Stimulated activated CD4-positive, alpha-beta T cell treated with anti-CD3 and anti-CD28 coated beads, TNF-alpha, amount 100 ng/mL, for 4 hours (primary cell): Measurements from ENCODE around the gene SF1.
"Not testable (repeated sequence)": the region's sequence is repeated elsewhere in the genome, so short reads cannot be mapped to it uniquely, and the experiment has no call there.

Source experiments
- DNase-seq, 3 experiments: peaks; one replicate each; pipeline ENCODE4 v3.0.0-alpha.2; 2020; ENCODE audit warnings: low read depth in 3 of 3

The SF1 gene

GRCh38 chr11:64778473-64779298, at the start of gene SF1:
TSS of gene SF1 (minus strand) at chr11:64778542. CDS start at chr11:64778392, 150 bp downstream.
- peak; percentile 91 to 99 (median 97) for DNase-seq

- DNase-seq, result no peak
Measured at GRCh38 chr11:64827451-64827839, 49.1 kb upstream of the SF1 start.

DNA sequence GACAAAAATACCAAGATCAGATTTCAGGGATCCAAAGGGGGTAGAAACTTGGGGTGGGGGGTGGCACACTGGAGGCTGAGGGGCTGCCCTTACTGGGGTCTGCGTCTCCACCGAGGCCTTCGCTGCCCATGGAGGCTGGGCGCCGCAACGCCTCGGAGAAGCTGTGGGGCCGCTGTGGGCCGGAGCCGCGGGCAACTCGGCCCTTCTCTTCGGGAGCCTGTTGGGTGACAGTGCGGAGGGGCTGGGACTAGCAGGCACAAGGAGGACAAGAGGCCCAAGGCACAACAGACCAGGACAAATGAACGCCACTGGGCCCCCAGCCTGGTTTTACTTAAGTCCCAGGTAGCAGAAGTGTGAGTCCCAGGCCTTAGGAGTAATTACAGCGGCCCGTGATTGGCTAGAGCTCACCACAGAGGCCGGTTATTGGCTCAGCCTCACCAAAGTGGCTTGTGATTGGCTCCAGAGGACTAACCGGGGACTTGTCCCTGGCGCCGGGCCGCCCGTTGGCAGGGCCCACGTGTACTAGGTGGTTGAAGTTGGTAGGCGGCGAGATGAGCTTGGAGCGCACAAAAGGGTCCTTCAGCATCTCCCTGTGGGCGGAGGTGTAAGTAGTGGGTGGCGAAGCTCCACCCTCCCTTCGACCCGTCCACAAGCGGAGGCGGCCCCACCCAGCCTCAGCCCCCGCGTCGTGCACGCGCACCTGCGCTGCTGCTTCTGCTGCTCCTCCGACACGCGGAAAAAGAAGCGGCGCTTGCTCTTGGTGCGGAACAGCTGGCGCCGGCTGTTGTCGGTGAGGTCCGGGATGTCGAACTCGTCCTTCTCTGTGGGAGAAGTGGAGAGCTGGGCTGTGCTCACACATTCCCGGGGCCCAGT, 48.5 kb upstream of the SF1 start:
- no peak for DNase-seq

GRCh38 chr11:64826062-64826461, 47.7 kb upstream of the SF1 start:
- no peak for DNase-seq

- DNase-seq, result no peak
Measured at GRCh38 chr11:64823568-64824119, 45.3 kb upstream of the SF1 start.

- DNase-seq, result no peak
Measured at GRCh38 chr11:64817476-64817875, 39.1 kb upstream of the SF1 start.

DNA sequence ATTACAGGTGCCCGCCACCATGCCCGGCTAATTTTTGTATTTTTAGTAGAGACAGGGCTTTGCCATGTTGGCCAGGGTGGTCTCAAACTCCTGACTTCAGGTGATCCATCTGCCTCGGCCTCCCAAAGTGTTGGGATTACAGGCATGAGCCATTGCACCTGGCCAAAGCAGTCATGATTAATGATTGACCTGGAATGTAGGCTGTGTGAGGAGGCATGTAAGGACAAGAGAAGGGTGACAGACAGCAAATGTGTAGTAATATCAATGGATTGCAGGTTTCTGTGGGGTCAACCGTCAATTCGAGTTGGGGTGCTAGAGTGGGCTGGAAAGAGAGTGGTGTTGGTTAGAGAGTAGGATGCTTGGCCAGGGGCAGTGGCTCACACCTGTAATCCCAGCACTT, 37.1 kb upstream of the SF1 start:
- DNase-seq, result not testable (repeated sequence)

GRCh38 chr11:64814712-64815187, 36.4 kb upstream of the SF1 start:
- DNase-seq, result no peak

DNA sequence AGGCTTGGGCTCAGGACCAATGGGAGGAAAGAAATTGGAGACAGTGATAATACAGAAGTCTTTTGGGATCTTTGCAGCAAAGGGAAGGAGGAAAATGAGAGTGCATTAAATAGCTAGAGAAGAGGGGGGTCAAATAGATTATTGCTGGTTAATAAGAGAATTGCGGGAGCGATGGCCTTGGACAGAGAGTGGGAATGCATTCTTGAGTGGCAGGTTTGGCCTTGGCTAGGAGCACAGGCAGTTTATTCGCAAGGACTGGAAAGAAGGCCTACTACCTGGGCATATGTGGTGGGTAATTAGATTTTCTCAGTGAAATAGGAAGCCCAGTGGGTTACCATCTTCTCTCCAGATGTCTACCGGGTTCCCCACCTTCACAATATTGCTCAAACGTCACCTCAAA, 35.5 kb upstream of the SF1 start:
- no peak for DNase-seq

DNA sequence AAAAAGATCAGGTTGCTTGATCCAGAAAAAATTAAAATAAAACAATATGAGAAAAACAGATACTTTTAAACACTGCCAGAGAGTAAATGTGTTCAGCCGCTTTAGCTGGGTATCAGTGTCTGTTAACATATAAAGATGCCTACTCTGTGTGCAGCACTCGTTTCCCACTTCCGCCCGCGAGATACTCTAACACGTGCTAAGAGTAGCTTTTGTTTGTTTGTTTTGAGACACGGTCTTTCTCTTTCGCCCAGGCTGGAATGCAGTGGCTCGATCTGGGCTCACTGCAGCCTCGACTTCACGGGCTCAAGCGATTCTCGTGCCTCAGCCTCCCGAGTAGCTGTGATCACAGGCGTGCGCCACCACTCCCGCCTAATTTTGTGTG, 32.5 kb upstream of the SF1 start:
- no peak for DNase-seq

- peak; percentile 54 to 64 (median 63) for DNase-seq
Measured at GRCh38 chr11:64810271-64810890, 32.0 kb upstream of the SF1 start, which contains the start of gene MEN1. TSS of gene MEN1 (minus strand) at chr11:64810551. CDS start at chr11:64810109, 442 bp downstream.

GRCh38 chr11:64809781-64810241, 31.5 kb upstream of the SF1 start:
- DNase-seq, result no peak

DNA sequence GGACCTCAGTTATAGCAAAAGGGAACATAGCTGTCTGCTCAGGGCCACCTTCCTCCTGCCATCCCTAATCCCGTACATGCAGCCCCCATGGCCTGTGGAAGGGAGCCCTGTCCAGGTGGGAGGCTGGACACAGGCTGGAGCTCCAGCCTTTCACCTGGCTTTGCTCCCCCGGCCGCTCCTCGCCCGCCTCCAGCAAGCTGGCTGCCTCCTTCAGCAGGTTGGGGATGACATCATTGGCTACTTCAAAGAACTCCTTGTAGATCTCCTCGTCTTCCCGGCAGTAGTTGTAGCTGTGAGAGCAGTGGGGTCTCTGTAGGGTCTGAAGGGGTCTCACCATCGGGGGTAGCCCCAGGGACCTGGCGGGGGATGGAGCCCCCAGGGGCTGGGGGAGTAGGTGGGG, 27.1 kb upstream of the SF1 start:
- DNase-seq, result no peak

DNA sequence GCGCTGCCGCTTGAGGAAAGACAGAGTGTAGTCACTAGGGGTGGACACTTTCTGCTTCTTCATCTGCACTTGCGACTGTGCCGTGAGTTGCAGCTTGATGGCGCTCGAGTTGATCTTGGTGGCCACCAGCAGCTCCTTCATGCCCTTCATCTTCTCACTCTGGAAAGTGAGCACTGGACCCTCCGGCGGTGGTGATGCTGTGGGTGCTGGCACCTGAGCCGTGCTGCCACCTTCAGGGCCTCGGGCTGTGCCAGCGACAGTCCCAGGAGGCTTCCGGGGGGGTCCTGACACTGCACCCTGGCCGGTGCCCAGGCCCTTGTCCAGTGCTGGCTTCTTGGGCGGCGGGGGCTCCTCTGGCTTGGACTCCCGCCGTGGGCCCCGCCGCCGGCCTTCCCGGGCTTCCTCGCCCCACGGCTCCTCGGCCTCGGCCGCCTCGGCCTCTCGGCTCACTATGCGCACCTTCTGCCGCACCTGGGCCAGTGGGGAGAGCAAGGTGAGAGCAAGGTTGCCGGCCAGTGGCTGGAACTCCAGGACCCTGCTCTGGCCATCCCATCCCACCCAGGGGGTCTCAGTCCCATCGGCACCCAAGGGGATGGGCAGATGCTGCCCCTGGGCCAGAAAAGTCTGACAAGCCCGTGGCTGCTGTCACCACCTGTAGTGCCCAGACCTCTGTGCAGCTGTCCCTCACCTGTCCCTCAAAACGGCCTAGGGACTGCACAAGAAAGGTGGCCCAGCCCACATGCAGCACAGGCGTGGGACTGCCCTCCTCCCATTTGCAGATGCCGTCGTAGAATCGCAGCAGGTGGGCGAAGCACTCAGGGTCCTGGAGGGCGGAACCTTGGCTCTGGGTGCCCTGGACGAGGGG, 26.2 kb upstream of the SF1 start:
- no peak for DNase-seq

DNA sequence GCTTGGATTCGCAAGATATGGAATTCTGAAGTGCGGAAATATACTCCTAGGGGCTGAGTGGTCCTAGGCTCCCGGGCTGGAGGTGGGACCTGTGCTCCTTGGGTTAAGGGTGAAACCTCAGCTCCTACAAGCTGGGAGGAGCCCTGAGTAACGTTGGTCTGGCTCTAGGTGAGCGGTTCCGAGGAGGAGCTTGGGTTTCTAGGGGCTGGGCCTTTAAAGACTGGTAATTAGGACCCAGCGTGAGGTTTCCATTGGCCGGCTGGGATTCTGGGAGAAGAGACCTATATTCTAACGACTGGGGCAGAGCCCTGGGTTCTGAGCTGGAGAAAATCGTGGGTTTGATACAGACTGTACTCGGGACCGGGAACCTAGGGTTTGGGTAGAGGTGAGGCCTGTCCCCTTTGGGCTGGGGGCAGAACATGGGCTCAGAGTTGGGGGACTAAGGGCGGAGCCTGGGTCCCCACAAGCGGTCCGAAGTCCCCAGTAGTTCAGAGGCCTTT, 25.6 kb upstream of the SF1 start:
- DNase-seq, result no peak

DNA sequence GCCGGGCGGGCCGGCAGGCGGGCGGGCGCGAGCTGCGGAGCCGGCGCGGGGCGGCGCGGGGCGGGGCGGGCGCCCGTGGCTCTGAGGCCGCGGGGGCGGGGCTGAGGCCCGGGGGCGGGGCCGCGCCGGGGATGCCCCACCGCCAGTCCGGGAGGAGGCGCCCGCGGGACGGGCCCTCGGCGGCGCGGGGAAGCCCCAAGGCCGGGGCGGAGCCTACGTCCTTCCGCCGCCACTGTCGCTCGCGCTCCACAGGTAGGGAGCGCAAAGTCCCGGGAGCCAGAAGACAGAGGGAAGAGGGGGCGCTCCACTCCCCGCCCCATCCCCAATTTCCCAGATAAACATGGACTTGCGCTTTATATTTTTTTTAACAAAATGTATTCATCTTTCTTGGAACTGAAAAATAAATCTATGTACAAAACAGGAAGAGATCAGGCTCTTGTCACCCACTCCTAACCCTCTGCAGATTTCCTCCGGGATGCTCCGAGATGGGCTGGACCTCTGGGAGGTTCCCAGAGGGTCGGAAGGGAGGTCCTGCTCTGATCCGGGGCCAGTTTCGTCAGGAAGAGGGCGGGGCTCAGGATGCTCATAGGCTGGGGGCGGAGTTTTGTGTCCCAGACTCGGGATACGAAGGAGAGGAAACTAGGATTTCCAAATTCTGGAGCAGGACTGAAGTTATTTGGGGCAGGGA, 25.0 kb upstream of the SF1 start, which contains the start of gene MAP4K2:
MAP4K2 (minus strand) TSS at position 57 of the 688 bp plus-strand sequence. CDS start 65 bp downstream, outside the sequence.
- peak; percentile 70 to 80 (median 73) for DNase-seq

DNA sequence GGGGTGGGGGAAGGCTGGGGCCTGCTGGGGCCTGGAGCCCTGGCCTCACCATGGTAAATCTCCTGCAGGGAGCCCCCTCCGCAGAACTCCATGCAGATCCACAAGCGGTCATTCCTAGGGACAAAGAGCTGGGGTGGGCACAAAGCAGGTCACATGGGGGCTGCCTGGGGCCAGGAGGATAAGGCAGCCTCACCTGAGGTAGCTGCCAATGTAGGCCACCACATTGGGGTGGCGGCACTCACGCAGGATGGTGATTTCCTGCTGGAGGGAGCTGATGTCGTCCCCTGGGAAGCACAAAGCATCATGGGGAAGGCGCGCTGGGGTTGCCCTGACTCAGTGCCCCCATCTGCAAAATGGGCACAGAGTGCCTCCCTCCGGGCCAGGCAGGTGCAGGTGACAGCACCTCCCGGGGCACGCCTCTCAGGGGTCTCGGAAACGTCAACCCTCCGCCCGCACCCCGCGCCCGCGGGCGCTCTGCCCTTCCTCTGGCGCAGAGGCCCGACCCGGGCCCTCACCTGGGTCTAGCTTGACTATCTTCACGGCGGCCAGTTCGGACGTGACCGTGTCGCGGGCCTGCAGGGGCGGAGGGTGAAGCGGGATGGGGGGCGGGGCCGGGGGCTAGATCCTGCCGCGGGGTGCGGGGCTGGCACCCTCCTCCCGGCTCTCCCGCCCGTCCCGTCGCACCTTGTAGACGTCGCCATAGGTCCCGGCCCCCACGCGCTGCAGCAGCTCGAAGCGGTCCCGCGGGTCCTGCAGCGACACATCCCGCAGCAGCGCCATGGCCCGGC, 24.2 kb upstream of the SF1 start:
- DNase-seq, result peak in 2 of 3 experiments; percentile 14 to 23

DNA sequence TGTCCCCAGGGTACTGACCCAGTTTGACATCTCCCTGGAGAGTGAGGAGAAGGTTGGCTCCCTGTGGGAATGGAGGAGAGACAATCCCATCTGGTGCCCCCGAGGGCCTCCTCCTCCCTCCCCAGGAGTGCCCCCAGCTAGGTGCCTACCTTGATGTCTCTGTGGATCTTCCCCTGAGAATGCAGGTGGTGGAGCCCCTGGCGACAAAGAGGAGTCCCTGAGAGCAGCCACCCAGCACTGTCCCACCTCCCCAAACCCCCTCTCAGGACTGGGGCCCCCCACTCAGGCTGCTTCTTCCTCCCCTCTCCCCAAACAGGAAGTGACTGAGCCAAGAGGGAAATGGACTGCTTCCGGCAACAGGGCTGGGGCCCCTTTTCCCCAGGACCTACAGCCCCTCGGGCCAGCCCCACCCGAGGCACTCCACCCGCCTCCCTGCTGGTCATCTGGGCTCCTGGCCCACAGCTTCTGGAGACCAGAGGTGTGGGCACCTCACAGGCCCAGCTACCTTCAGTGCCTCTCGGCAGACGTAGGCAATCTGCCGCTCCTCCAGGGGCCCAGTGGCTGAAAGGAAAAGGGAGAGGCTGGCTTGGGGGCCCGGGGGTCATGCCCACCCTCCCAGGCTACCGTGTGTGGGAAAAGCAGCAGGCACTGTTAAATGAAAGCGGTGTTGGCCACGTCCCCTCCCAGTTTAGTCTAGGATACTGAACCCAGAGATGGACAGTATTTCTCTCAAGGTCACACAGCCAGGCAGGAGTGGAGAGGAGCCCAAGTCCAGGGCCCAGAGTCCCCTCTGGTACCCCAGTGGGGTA, 23.4 kb upstream of the SF1 start:
- DNase-seq, result no peak
